B cell (primary cell): ENCODE results near the gene PARP3. TPM values are rescaled to one million over a fixed set of nuclear protein-coding genes. Genes with fewer than 3 reads are reported as not detected.

Experiments used
- ATAC-seq: fragments of 200-7000 bp; cut with Tn5 transposase; one replicate; pipeline ENCODE4 v1.10.0; 2021; ENCODE audit warnings: low read depth, mild to moderate bottlenecking, moderate number of reproducible peaks, moderate library complexity
- CTCF ChIA-PET: fragments of 350-600 bp; sonication (Branson Sonifier 250); formaldehyde crosslinking; loops from one replicate; lab custom pipeline; 2021; ENCODE audit warnings: antibody characterized with exemption, inconsistent platforms; lab: Charles Lee
- POLR2A ChIA-PET: fragments of 350-600 bp; sonication (Branson Sonifier 250); formaldehyde crosslinking; loops from one replicate; lab custom pipeline; 2021; ENCODE audit warnings: antibody characterized with exemption; lab: Charles Lee
- DNase-seq: peaks from one replicate; pipeline ENCODE4 v3.0.0; 2013
- H2AFZ ChIP-seq: 2 replicates; pipeline ENCODE4 v1.6.1; 2012; ENCODE audit warnings: mild to moderate bottlenecking, low read depth, low read length; ENCODE audit not compliant: insufficient read depth, poor library complexity, severe bottlenecking
- H3K27ac ChIP-seq, 2 donors: 1 replicate in 1 of 2; 2 replicates in 1 of 2; pipeline ENCODE4 v1.5.1; 2012 to 2013; ENCODE audit warnings: low read length in 2 of 2, mild to moderate bottlenecking in 2 of 2, moderate library complexity in 1 of 2
- H3K27me3 ChIP-seq, 4 experiments: fragments of 200-600 bp in 1 of 4; sonication (generic) in 1 of 4; replicated peaks in 1 of 4; 1 replicate in 2 of 4; 2 replicates in 2 of 4; pipeline versions ENCODE4 v1.6.1 to v1.7.0; 2013 to 2016; ENCODE audit warnings: low read length in 3 of 4, mild to moderate bottlenecking in 2 of 4, mixed read lengths in 1 of 4, moderate library complexity in 1 of 4; ENCODE audit not compliant: insufficient read depth in 4 of 4, control insufficient read depth in 3 of 4; ENCODE audit errors: control extremely low read depth in 1 of 4
- H3K36me3 ChIP-seq, 2 experiments: replicated peaks in 1 of 2; 1 replicate in 1 of 2; 2 replicates in 1 of 2; pipeline versions ENCODE4 v1.6.1 to v1.7.1; 2013; ENCODE audit warnings: low read length in 1 of 2; ENCODE audit not compliant: insufficient read depth in 2 of 2, control insufficient read depth in 1 of 2; ENCODE audit errors: control extremely low read depth in 1 of 2, extremely low read depth in 1 of 2
- H3K4me1 ChIP-seq, 2 donors: fragments of 200-600 bp in 1 of 2; sonication (generic) in 1 of 2; 1 replicate in 1 of 2; 2 replicates in 1 of 2; pipeline versions ENCODE4 v1.5.1 to v1.6.1; 2013 to 2017; ENCODE audit warnings: low read length in 2 of 2; ENCODE audit not compliant: control insufficient read depth in 2 of 2, insufficient read depth in 2 of 2
- H3K4me2 ChIP-seq: replicated peaks from 2 replicates; pipeline ENCODE3; 2012; ENCODE audit warnings: mild to moderate bottlenecking, low read depth, low read length; ENCODE audit not compliant: poor library complexity, severe bottlenecking
- H3K4me3 ChIP-seq, 5 experiments: fragments of 200-600 bp in 1 of 5; sonication (generic) in 1 of 5; 1 replicate in 3 of 5; 2 replicates in 2 of 5; pipeline versions ENCODE4 v1.5.1 to v1.7.0; 2011 to 2016; ENCODE audit warnings: low read length in 4 of 5, mild to moderate bottlenecking in 4 of 5, low read depth in 2 of 5, control low read depth in 1 of 5, moderate library complexity in 1 of 5; ENCODE audit not compliant: insufficient read depth in 1 of 5; ENCODE audit errors: control extremely low read depth in 1 of 5, extremely low read depth in 1 of 5
- H3K79me2 ChIP-seq: fragments of 200-600 bp; sonication (generic); one replicate; pipeline ENCODE4 v1.6.0; 2016; ENCODE audit warnings: low read length; ENCODE audit not compliant: control insufficient read depth, insufficient read depth
- H3K9ac ChIP-seq: fragments of 200-600 bp; sonication (generic); 2 replicates; pipeline ENCODE4 v1.6.1; 2017; ENCODE audit warnings: mild to moderate bottlenecking, low read length, moderate library complexity
- H3K9me3 ChIP-seq, 3 donors: one replicate each; pipeline versions ENCODE4 v1.6.1 to v1.7.1; 2013; ENCODE audit warnings: low read length in 2 of 3; ENCODE audit not compliant: control insufficient read depth in 2 of 3, insufficient read depth in 1 of 3; ENCODE audit errors: control extremely low read depth in 1 of 3
- H4K20me1 ChIP-seq: 2 replicates; pipeline ENCODE4 v1.6.0; 2012; ENCODE audit warnings: mild to moderate bottlenecking, low read length; ENCODE audit not compliant: insufficient read depth, control insufficient read depth, poor library complexity, severe bottlenecking
- H3K27ac Mint-ChIP-seq: one replicate; pipeline ENCODE4 v1.8.0; 2021; ENCODE audit warnings: mixed read lengths
- H3K27me3 Mint-ChIP-seq: one replicate; pipeline ENCODE4 v1.8.0; 2021; ENCODE audit warnings: mixed read lengths
- H3K4me1 Mint-ChIP-seq: one replicate; pipeline ENCODE4 v1.8.0; 2021; ENCODE audit warnings: mixed read lengths
- H3K4me3 Mint-ChIP-seq: one replicate; pipeline ENCODE4 v1.8.0; 2021; ENCODE audit warnings: mixed read lengths
- H3K9me3 Mint-ChIP-seq: one replicate; pipeline ENCODE4 v1.8.0; 2022; ENCODE audit warnings: mixed read lengths; ENCODE audit not compliant: insufficient read depth
- CTCF ChIP-seq: fragments of 200-600 bp; IDR thresholded peaks from one replicate; pipeline ENCODE4 v1.8.0; 2022; ENCODE audit warnings: antibody characterized with exemption, mild to moderate bottlenecking
- EZH2 ChIP-seq: IDR thresholded peaks from 2 replicates; pipeline ENCODE4 v1.6.1; 2012; ENCODE audit warnings: borderline replicate concordance, low read depth, mild to moderate bottlenecking, moderate library complexity, low read length; ENCODE audit not compliant: insufficient read depth, poor library complexity, severe bottlenecking
- WGBS: methylation state at CpG from one replicate; pipeline ENCODE4 v1.1.5; 2013; ENCODE audit warnings: missing lambda C conversion rate; ENCODE audit not compliant: insufficient coverage; 5-methylcytosine and 5-hydroxymethylcytosine counted together
- intact Hi-C: fragments of 100-400 bp; cut with micrococcal nuclease; formaldehyde crosslinking; loops from one replicate; pipeline ENCODE4 v1.10.0; 2022
- polyA plus RNA-seq: library from polyadenylated mRNA; depleted of rRNA; stranded (reverse); fragments of >200 nt; gene quantifications from 2 replicates; pipeline ENCODE4 v1.2.3, GENCODE V29; 2012
- total RNA-seq, 2 donors: library from RNA; stranded (reverse); fragments of 120-200 nt in 1 of 2; gene quantifications; 1 replicate in 1 of 2; 2 replicates in 1 of 2; pipeline versions ENCODE4 v1.2.3 to v1.2.4, GENCODE V29; 2013 to 2022

PARP3 gene
- total and polyA plus RNA-seq, 2 donors (not counting 1 experiment from before 2014, with no cell fraction given): 17.7 to 29.7 TPM

GRCh38 chr3:51983578-51984268 is 41.6 kb downstream of the PARP3 start:
- Histone ChIP-seq H4K20me1 (no peaks in the 10 kb centered on the region), H3K79me2 (peaks cover 17% of the 10 kb centered on the region), H3K36me3 (peaks cover 0 to 5% of the 10 kb centered on the region in 2 experiments), H3K9me3 (no peaks in the 10 kb centered on the region), H3K27me3 (no peaks in the 10 kb centered on the region), H3K27ac (peak overlapping the region; percentile 65 to 76), H3K4me3 (peak overlapping the region in 4 of 5 experiments; percentile 58 to 68 (median 60)), H3K4me2 (peak overlapping the region; percentile 88), H3K9ac (peak overlapping the region; percentile 77), H3K4me1 (peaks cover 10 to 19% of the 10 kb centered on the region in 2 donors), H2AFZ (peak overlapping the region; percentile 90)
- Mint-ChIP-seq H3K27ac (peak overlapping the region; percentile 93), H3K4me1 (peaks cover 17% of the 10 kb centered on the region), H3K9me3 (no peaks in the 10 kb centered on the region), H3K4me3 (peak overlapping the region; percentile 92), H3K27me3 (no peaks in the 10 kb centered on the region)
- TF ChIP-seq EZH2: no peak
- no peak for TF ChIP-seq CTCF
- ATAC-seq: no peak
- DNase-seq: no peak
- ChIA-PET CTCF (interaction anchor here (0.7 to 4.0 kb wide), 10 partner anchors 8 to 543 kb away, joined by 3 to 29 read pairs (median 4); partner anchors contain the start of genes ABHD14A, ABHD14B, RPL29 and RRP9), POLR2A (interaction anchor here (1.8 to 4.0 kb wide), 3 partner anchors 8 to 11 kb away, joined by 8 to 25 read pairs (median 22); partner anchors contain the start of genes ABHD14A, ABHD14B and RPL29)
- intact Hi-C loops: loop anchor here (1.0 kb wide), 3 partner anchors 9 to 74 kb away; partner anchors contain the start of genes ABHD14B and RPL29
- WGBS: 82% methylated on average over 21 of the region's 22 CpGs

- no peak overlapping the region for H3K4me3 ChIP-seq
- H3K4me3 Mint-ChIP-seq: peak overlapping the region; percentile 65
These were observed 42.1 kb downstream of the PARP3 start for GRCh38 chr3:51984269-51984647.

More at GRCh38 chr3:51984269-51984647, 42.1 kb downstream of the PARP3 start:
- Mint-ChIP-seq H3K9me3 (no peaks in the 10 kb centered on the region), H3K4me1 (peaks cover 17% of the 10 kb centered on the region), H3K27me3 (no peaks in the 10 kb centered on the region), H3K27ac (peak overlapping the region; percentile 93)
- Histone ChIP-seq H3K79me2 (peaks cover 14% of the 10 kb centered on the region), H3K4me1 (peaks cover 10 to 19% of the 10 kb centered on the region in 2 donors), H3K4me2 (no peak overlapping the region), H3K36me3 (peaks cover 0 to 5% of the 10 kb centered on the region in 2 experiments), H4K20me1 (no peaks in the 10 kb centered on the region), H2AFZ (peak overlapping the region; percentile 90), H3K27me3 (no peaks in the 10 kb centered on the region), H3K9ac (no peak overlapping the region), H3K27ac (peak overlapping the region in 1 of 2 donors; percentile 76), H3K9me3 (no peaks in the 10 kb centered on the region)
- intact Hi-C loops: no loop called here
- CTCF ChIA-PET: interaction anchor here (0.7 to 4.0 kb wide), 5 partner anchors 11 to 542 kb away, joined by 3 to 29 read pairs (median 6); partner anchors contain the start of genes ABHD14B and RPL29
- POLR2A ChIA-PET: interaction anchor here (2.5 to 4.0 kb wide), 2 partner anchors 10 to 11 kb away, joined by 22 to 25 read pairs; partner anchors contain the start of genes ABHD14A, ABHD14B and RPL29
- TF ChIP-seq CTCF (no peak), EZH2 (no peak)
- ATAC-seq (no peak), DNase-seq (no peak)
